Measurements from ENCODE around the gene SERTAD2.

- TF ChIP-seq, protein P1, sequence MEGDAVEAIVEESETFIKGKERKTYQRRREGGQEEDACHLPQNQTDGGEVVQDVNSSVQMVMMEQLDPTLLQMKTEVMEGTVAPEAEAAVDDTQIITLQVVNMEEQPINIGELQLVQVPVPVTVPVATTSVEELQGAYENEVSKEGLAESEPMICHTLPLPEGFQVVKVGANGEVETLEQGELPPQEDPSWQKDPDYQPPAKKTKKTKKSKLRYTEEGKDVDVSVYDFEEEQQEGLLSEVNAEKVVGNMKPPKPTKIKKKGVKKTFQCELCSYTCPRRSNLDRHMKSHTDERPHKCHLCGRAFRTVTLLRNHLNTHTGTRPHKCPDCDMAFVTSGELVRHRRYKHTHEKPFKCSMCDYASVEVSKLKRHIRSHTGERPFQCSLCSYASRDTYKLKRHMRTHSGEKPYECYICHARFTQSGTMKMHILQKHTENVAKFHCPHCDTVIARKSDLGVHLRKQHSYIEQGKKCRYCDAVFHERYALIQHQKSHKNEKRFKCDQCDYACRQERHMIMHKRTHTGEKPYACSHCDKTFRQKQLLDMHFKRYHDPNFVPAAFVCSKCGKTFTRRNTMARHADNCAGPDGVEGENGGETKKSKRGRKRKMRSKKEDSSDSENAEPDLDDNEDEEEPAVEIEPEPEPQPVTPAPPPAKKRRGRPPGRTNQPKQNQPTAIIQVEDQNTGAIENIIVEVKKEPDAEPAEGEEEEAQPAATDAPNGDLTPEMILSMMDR (IDR thresholded peaks at IDR 0.05): no peak
- no peak for TF ChIP-seq POLR2A (IDR thresholded peaks at IDR 0.05)
These were observed 25.3 kb upstream of the SERTAD2 start for GRCh38 chr2:64678771-64679590.

All from thyroid gland (tissue), 4 donors.